WERI-Rb-1 (cell line): ENCODE data around the gene ATP6V0A1.

Experiments used
- DNase-seq: peaks from one replicate; pipeline ENCODE4 v3.0.0-alpha.2; 2020
- H3K27ac ChIP-seq: fragments of 250-450 bp; sonication (Bioruptor Pico); 2 replicates; pipeline ENCODE4 v1.5.1; 2020; ENCODE audit warnings: mild to moderate bottlenecking, moderate library complexity
- H3K27me3 ChIP-seq: fragments of 250-450 bp; sonication (Bioruptor Pico); 2 replicates; pipeline ENCODE4 v1.5.1; 2021; ENCODE audit warnings: mild to moderate bottlenecking, low read depth, moderate library complexity; ENCODE audit not compliant: insufficient read depth, severe bottlenecking
- H3K36me3 ChIP-seq: fragments of 250-450 bp; sonication (Bioruptor Pico); 2 replicates; pipeline ENCODE4 v1.5.1; 2020; ENCODE audit warnings: mild to moderate bottlenecking, moderate library complexity
- H3K4me3 ChIP-seq: 2 replicates; pipeline ENCODE4 v1.5.1; 2011; ENCODE audit warnings: low read depth, mild to moderate bottlenecking, control low read depth, low read length
- H3K9me3 ChIP-seq: fragments of 250-450 bp; sonication (Bioruptor Pico); 2 replicates; pipeline ENCODE4 v1.5.1; 2021; ENCODE audit warnings: mild to moderate bottlenecking, moderate library complexity; ENCODE audit not compliant: severe bottlenecking
- CTCF ChIP-seq: IDR thresholded peaks from 2 replicates; pipeline ENCODE4 v1.5.1; 2011; ENCODE audit warnings: low read depth, mild to moderate bottlenecking, control low read depth, inconsistent platforms, low read length

ATP6V0A1 gene

GRCh38 chr17:42518755-42519545, 60.3 kb downstream of the ATP6V0A1 start:
- DNase-seq, result peak; percentile 83
- Histone ChIP-seq H3K27ac (peak overlapping the region; percentile 81), H3K9me3 (no peaks in the 10 kb centered on the region), H3K4me3 (no peak overlapping the region), H3K36me3 (peaks cover 63% of the 10 kb centered on the region), H3K27me3 (no peaks in the 10 kb centered on the region)
- TF ChIP-seq CTCF, result no peak

DNA sequence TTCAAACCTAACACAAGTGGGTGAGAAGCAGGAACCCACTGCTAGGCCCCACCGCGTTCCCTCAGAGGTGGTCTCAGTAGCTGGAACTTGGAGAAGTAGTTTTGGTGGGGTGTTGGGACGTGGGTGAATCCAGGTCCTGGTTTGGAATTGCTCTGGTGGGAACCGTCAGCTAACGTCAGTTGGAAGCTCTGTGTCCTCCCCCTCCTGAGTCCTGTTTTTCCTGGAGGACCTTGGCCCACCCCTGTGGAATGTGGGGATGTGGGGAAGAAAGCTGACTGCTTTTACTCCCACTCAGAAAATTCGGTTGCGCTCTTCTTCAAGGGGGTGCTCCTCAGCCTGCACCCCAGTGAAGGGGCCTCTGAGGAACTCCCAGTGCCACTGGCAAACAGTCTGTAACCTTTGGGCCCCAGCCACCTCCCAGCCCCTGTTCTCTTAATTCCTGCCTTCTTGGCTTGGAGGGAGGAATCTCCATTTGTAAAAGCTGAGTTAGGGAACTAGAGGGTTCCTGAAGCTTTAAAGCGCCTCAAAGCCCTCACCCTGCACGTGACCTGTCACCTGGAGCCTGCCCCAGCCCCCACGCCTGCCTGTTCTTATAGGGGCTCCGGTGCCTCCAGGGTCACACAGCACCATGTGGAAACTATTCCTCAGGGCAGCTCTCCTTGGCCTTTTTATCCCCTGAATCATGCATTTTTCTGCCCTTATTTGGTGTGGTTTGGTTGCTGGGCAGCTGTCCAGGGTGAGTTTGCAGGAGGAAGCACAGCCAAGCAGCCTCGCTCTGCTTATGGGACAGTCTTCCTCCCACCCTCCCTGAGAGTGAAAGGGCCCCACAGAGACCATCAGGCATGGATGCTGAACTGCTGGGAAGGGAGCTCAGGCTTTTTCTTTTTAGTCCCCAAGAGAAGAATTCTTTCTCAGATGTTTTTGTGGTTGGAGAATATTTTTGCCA, 61.1 kb downstream of the ATP6V0A1 start:
- H3K27ac ChIP-seq, result peak overlapping the region; percentile 81
- no peaks in the 10 kb centered on the region for H3K9me3 ChIP-seq
- DNase-seq, result no peak
- no peaks in the 10 kb centered on the region for H3K27me3 ChIP-seq
- H3K4me3 ChIP-seq, result no peak overlapping the region
- TF ChIP-seq CTCF, result no peak
- peaks cover 55% of the 10 kb centered on the region for H3K36me3 ChIP-seq

- H3K9me3 ChIP-seq, result no peaks in the 10 kb centered on the region
- TF ChIP-seq CTCF, result peak; percentile 62
- no peak overlapping the region for H3K4me3 ChIP-seq
- H3K36me3 ChIP-seq, result peaks cover 52% of the 10 kb centered on the region
- H3K27me3 ChIP-seq, result no peaks in the 10 kb centered on the region
- no peak overlapping the region; the same call in 1 of the 2 replicates for H3K27ac ChIP-seq
- peak; percentile 64 for DNase-seq
Observed at GRCh38 chr17:42520540-42520951, 61.9 kb downstream of the ATP6V0A1 start.

DNA sequence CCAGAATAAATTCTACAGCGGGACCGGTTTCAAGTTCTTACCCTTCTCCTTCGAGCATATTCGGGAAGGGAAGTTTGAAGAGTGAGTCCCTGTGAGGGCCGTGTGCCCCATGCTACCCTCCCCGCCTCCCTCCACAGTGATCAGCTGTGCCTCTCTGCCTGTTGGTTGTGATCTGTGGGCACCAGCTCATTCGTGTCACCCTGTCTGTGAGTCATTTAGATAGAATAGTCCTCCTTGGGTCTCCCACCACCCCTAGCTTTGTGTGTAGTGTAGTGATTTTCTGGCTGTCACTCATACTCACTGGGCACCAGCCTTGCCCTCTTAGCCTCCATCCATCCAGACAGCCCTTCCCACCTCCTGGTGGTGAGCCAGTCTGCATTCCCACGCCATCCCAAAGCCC, 62.4 kb downstream of the ATP6V0A1 start:
- no peak for DNase-seq
- no peak for TF ChIP-seq CTCF
- H3K36me3 ChIP-seq, result peaks cover 52% of the 10 kb centered on the region

GRCh38 chr17:42521666-42522262, 63.1 kb downstream of the ATP6V0A1 start:
- no peak overlapping the region for H3K27ac ChIP-seq
- TF ChIP-seq CTCF, result no peak
- DNase-seq, result no peak
- no peaks in the 10 kb centered on the region for H3K9me3 ChIP-seq
- peaks cover 47% of the 10 kb centered on the region for H3K36me3 ChIP-seq
- H3K4me3 ChIP-seq, result no peak overlapping the region
- H3K27me3 ChIP-seq, result no peaks in the 10 kb centered on the region

More for the DNA sequence above, 62.4 kb downstream of the ATP6V0A1 start:
- Histone ChIP-seq H3K4me3 (no peak overlapping the region), H3K9me3 (no peaks in the 10 kb centered on the region), H3K27ac (no peak overlapping the region), H3K27me3 (no peaks in the 10 kb centered on the region)
